Ovary (tissue), 3 donors: ENCODE measurements around the gene ST8SIA6.
"Not testable (repeated sequence)": the region's sequence is repeated elsewhere in the genome, so short reads cannot be mapped to it uniquely, and the experiment has no call there.

Source experiments
- CTCF ChIP-seq, 3 donors: fragments of 450-650 bp in 2 of 3; fragments of 200-600 bp in 1 of 3; IDR thresholded peaks; one replicate each; pipeline versions ENCODE4 v1.5.1 to v1.8.0; 2016 to 2022; ENCODE audit warnings: antibody characterized with exemption in 3 of 3, mild to moderate bottlenecking in 1 of 3
- EP300 ChIP-seq: sonication (generic); formaldehyde crosslinking; IDR thresholded peaks from one replicate; pipeline ENCODE4 v1.6.1; 2017; ENCODE audit warnings: antibody characterized with exemption
- POLR2A ChIP-seq: fragments of 450-650 bp; IDR thresholded peaks from one replicate; pipeline ENCODE4 v1.6.1; 2017; ENCODE audit warnings: antibody characterized with exemption, mild to moderate bottlenecking, moderate library complexity
- donor health status: DM: no; HTN: no; CAD: no.

- not testable (repeated sequence) for TF ChIP-seq EP300; CTCF (IDR thresholded peaks at IDR 0.05); POLR2A
Observed at GRCh38 chr10:17499014-17499413, 44.6 kb upstream of the ST8SIA6 start.
